Suprapubic skin (tissue), 4 donors: Measurements from ENCODE around the gene ATP11A.

Experiments
- CTCF ChIP-seq, 2 donors: fragments of 200-600 bp in 1 of 2; fragments of 450-650 bp in 1 of 2; sonication (generic) in 1 of 2; IDR thresholded peaks; one replicate each; pipeline ENCODE4 v1.5.1; 2016 to 2019; ENCODE audit warnings: antibody characterized with exemption in 2 of 2, mild to moderate bottlenecking in 1 of 2, moderate library complexity in 1 of 2
- EP300 ChIP-seq: sonication (generic); formaldehyde crosslinking; IDR thresholded peaks from one replicate; pipeline ENCODE4 v1.6.1; 2017; ENCODE audit warnings: antibody characterized with exemption
- POLR2A ChIP-seq, 2 donors: fragments of 450-650 bp; IDR thresholded peaks; one replicate each; pipeline ENCODE4 v1.6.1; 2017; ENCODE audit warnings: antibody characterized with exemption in 2 of 2, mild to moderate bottlenecking in 2 of 2, moderate library complexity in 2 of 2
- POLR2AphosphoS5 ChIP-seq, 3 donors: sonication (generic); formaldehyde crosslinking; IDR thresholded peaks; one replicate each; pipeline ENCODE4 v1.6.1; 2017; ENCODE audit warnings: antibody characterized with exemption in 3 of 3

GRCh38 chr13:112874751-112875300 is 185.0 kb downstream of the ATP11A start:
- TF ChIP-seq POLR2AphosphoS5 (IDR thresholded peaks at IDR 0.05) (no peak), EP300 (no peak), CTCF (IDR thresholded peaks at IDR 0.05) (no peak), POLR2A (IDR thresholded peaks at IDR 0.05) (no peak)
